ENCODE data around the gene FAAP20. TPM values are rescaled to one million over a fixed set of nuclear protein-coding genes. Genes with fewer than 3 reads are reported as not detected.

The FAAP20 gene
- total RNA-seq, 4 donors from 2014 or later: 29.8 to 48.0 (median 45.6) TPM

DNA sequence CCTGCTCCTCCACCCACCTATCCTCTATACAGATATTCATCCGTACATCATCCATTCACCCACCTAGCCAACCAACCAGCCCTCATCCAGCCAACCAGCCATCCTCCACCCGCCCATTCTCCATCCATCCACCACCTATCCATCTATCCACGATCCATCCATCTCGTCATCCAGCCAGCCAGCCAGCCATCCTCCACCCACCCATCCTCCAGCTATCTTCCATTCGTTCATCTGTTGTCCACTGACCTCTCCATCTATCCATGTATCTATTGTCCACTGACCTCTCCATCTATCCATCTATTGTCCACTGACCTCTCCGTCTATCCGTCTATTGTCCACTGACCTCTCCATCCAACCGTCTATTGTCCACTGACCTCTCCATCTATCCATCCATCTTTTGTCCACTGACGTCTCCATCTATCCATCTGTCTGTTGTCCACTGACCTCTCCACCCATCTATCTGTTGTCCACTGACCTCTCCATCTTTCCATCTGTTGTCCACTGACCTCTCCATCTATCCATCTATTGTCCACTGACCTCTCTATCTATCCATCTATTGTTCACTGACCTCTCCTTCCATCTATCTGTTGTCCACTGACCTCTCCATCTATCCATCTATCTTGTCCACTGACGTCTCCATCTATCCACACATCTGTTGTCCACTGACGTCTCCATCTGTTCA is 47.6 kb downstream of the FAAP20 start:
- H3K4me3 ChIP-seq (ENCODE audit: low read depth, poor library complexity, severe bottlenecking): no peak overlapping the region
- 87 to 92% methylated on average over 11 of the region's 11 CpGs for WGBS, 2 donors
- no peak for DNase-seq (ENCODE audit: low spot score in 2 of 2)
- TF ChIP-seq, protein P1, sequence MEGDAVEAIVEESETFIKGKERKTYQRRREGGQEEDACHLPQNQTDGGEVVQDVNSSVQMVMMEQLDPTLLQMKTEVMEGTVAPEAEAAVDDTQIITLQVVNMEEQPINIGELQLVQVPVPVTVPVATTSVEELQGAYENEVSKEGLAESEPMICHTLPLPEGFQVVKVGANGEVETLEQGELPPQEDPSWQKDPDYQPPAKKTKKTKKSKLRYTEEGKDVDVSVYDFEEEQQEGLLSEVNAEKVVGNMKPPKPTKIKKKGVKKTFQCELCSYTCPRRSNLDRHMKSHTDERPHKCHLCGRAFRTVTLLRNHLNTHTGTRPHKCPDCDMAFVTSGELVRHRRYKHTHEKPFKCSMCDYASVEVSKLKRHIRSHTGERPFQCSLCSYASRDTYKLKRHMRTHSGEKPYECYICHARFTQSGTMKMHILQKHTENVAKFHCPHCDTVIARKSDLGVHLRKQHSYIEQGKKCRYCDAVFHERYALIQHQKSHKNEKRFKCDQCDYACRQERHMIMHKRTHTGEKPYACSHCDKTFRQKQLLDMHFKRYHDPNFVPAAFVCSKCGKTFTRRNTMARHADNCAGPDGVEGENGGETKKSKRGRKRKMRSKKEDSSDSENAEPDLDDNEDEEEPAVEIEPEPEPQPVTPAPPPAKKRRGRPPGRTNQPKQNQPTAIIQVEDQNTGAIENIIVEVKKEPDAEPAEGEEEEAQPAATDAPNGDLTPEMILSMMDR (IDR thresholded peaks at IDR 0.05): no peak
- no peak for TF ChIP-seq POLR2A (IDR thresholded peaks at IDR 0.05)
- intact Hi-C loops (cut with DNase I; ENCODE audit: low total_unique reads): no loop called here

DNA sequence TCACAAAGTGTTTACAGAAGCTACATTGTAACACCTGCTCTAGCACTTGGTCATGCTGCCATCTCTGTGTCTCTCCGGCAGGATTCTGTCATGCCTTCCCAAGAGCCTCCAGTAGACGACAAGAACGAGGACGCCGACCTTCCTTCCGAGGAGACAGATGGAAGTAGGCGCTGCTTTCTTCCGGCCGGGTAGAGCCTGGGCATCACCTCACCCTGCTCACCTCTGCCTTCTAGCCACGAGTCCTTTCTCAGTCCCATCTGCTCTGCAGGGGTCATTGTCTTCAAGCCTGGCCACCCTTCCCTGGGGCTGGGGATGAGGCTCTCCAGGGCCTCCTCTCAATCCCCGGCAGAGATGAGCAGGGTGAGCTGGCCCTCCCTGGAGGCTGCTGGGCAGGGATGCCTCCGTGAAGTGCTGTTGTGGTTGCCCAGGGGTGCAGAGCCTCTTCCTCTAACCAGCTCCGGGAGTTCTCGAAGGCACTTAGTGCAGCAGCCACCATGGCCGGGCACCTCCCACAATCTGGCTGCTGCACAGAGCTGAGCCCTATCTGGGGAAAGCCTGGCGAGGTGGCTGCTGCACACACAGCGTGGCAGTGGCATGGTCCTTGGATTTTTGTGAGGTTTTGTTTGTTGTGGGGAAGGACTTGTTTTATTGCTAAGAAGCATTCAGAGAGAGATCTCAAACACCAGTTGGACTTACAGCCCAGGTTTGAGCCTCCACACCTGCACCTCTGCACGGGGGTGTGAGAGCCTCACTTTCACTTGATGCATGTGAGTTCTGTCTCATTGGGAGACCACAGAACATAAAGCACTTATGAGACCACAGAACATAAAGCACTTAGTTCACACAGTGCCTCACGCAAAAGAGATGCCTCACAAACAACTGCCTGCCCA is 48.4 kb downstream of the FAAP20 start:
- H3K4me3 ChIP-seq (ENCODE audit: low read depth, poor library complexity, severe bottlenecking): no peak overlapping the region
- no peak for DNase-seq (ENCODE audit: low spot score in 2 of 2)
- TF ChIP-seq POLR2A (IDR thresholded peaks at IDR 0.05): no peak
- TF ChIP-seq, protein P1 (IDR thresholded peaks at IDR 0.05): no peak
- intact Hi-C loops (cut with DNase I; ENCODE audit: low total_unique reads): no loop called here
- WGBS, 2 donors: 89 to 94% methylated on average over 19 of the region's 19 CpGs

DNA sequence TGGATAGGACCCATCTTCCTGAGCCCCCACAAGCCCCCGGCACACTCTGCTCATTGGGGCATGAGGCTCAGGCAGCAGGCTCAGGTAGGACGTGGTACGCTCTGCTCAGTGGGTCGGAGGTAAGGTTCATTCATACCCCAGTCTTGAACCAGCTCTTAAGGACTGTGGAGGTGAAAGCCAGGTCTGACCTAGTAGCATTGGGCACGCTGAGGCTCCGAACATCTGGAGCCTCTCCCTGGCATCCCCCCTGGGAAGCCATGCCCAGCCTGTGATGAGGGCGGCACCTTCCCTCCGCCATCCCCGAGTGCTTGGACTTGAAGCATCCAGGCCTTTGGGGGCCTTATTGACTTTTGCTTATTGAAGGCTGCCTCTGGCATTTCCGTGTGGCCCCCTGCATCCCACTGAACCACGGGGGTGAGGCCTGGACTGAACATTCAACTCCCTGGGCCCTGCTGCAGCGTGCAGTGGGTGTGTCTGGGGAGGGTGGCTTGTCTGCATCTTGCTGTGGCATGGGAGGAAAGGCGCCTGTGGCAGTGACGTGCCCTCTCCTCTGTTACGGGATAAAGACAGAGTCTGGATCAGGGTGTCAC is 50.0 kb downstream of the FAAP20 start:
- H3K4me3 ChIP-seq (ENCODE audit: low read depth, poor library complexity, severe bottlenecking): no peak overlapping the region
- 90 to 94% methylated on average over 13 to 14 of the region's 15 CpGs for WGBS, 2 donors
- intact Hi-C loops (cut with DNase I; ENCODE audit: low total_unique reads): no loop called here

DNA sequence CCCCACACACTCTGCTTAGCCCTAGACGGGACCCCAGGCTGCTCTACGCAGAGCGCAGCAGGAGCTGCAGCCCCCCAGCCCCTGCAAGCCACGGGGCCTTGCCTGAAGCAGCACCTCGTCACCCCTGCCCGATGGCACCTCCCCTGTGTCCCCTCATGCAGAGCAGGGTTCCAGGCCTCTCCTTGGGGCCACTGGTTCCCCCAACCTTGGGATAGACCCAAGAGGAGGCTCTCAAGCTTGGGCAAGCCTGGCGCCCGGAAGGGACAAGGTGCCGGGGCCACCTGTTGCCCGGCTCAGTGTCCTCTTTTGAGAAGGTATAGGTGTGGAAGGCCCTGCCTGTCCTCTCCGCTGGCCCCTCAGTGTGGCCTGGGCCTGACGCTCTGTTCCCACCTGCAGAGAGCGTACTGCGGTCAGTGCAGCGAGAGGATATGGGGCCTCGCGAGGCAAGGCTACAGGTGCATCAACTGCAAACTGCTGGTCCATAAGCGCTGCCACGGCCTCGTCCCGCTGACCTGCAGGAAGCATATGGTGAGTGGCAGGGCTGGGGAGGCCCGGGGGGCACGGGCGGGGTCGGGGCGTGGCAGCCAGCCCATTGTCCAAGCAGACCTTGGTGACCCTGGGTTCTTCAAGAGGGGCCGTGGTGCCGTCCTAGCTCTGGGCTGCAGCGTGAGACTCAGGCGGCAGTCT is 50.6 kb downstream of the FAAP20 start:
- 87 to 93% methylated on average over 15 to 30 of the region's 30 CpGs for WGBS, 2 donors
- no peak for TF ChIP-seq POLR2A (IDR thresholded peaks at IDR 0.05)
- TF ChIP-seq, protein P1 (IDR thresholded peaks at IDR 0.05): no peak
- intact Hi-C loops (cut with DNase I; ENCODE audit: low total_unique reads): no loop called here
- no peak for DNase-seq (ENCODE audit: low spot score in 2 of 2)
- H3K4me3 ChIP-seq (ENCODE audit: low read depth, poor library complexity, severe bottlenecking): no peak overlapping the region

More for the DNA sequence above, 50.0 kb downstream of the FAAP20 start:
- TF ChIP-seq, protein P1 (IDR thresholded peaks at IDR 0.05): no peak
- no peak for TF ChIP-seq POLR2A (IDR thresholded peaks at IDR 0.05)
- DNase-seq (ENCODE audit: low spot score in 2 of 2): no peak

DNA sequence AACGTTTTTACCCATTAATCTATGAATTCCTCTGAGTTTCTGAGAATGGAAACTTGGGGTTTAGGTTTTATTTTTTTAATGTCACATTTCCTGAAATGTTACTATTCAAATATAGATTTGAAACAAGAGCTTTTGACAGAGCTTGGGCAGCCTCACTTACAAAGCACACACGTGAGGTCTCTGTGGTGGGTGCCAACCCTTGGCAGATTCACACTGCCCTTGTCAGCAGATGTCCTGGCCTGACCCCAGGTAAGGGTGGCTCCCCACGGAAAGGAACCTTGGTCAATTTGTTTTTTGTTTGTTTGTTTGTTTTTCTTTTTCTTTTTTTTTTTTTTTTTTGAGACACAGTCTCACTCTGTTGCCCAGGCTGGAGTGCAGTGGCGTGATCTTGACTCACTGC is 53.5 kb downstream of the FAAP20 start:
- DNase-seq (ENCODE audit: low spot score in 2 of 2): no peak
- WGBS, 2 donors: 69 to 78% methylated on average over 4 of the region's 4 CpGs
- intact Hi-C loops (cut with DNase I; ENCODE audit: low total_unique reads): no loop called here
- H3K4me3 ChIP-seq (ENCODE audit: low read depth, poor library complexity, severe bottlenecking): no peak overlapping the region
- no peak for TF ChIP-seq POLR2A (IDR thresholded peaks at IDR 0.05)
- TF ChIP-seq, protein P1 (IDR thresholded peaks at IDR 0.05): no peak

Measured in lower leg skin (tissue), 4 donors.